IPS DF 6.9 (cell line): ENCODE data around the gene GALNT2.

Experiments
- DNase-seq: peaks from one replicate; pipeline ENCODE4 v3.0.0-alpha.2; 2013; ENCODE audit warnings: low read depth, low spot score
- H3K27ac ChIP-seq: one replicate; pipeline ENCODE4 v1.5.1; 2013; ENCODE audit warnings: low read length, control low read depth
- H3K27me3 ChIP-seq: 2 replicates; pipeline ENCODE4 v1.6.1; 2013; ENCODE audit warnings: mild to moderate bottlenecking, low read length; ENCODE audit not compliant: control insufficient read depth, insufficient read depth
- H3K36me3 ChIP-seq: 2 replicates; pipeline ENCODE4 v1.6.1; 2013; ENCODE audit warnings: low read length; ENCODE audit not compliant: control insufficient read depth, insufficient read depth
- H3K4me1 ChIP-seq: 2 replicates; pipeline ENCODE4 v1.6.1; 2013; ENCODE audit warnings: low read length; ENCODE audit not compliant: control insufficient read depth, insufficient read depth
- H3K4me3 ChIP-seq: 2 replicates; pipeline ENCODE4 v1.5.1; 2013; ENCODE audit warnings: mild to moderate bottlenecking, low read length
- H3K9me3 ChIP-seq: 2 replicates; pipeline ENCODE4 v1.6.1; 2013; ENCODE audit warnings: low read length, inconsistent platforms; ENCODE audit not compliant: control insufficient read depth, insufficient read depth
- WGBS: extraction: QIAGEN DNeasy Blood & Tissue Kit; methylation state at CpG from one replicate; pipeline ENCODE4 v1.1.7; 2013; ENCODE audit warnings: mixed read lengths, missing lambda C conversion rate; ENCODE audit not compliant: insufficient read length, insufficient coverage; 5-methylcytosine and 5-hydroxymethylcytosine counted together

GALNT2 gene

DNA sequence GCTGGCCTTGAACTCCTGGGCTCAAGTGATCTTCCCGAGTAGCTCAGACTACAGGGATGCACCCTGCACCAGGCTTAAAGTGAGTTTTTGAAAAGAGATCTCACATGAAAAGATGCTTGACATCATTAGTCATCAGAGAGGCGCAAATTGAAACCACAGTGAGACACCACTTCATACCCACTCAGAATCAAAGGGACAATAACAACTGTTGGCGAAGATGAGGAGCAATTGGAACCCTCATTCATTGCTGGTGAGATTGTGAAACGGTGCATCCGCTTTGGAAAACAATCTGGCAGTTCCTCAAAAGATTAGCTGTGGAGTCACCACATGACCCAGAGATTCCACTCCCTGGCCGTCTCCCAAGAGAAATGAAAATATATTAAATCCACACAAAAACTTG, 236.8 kb downstream of the GALNT2 start:
- H3K27me3 ChIP-seq: no peaks in the 10 kb centered on the region
- DNase-seq: no peak
- H3K36me3 ChIP-seq: no peaks in the 10 kb centered on the region
- H3K4me1 ChIP-seq: no peaks in the 10 kb centered on the region
- H3K9me3 ChIP-seq: no peaks in the 10 kb centered on the region
- H3K4me3 ChIP-seq: no peak overlapping the region
- no peak overlapping the region for H3K27ac ChIP-seq
- no CpG with 5 or more reads among the region's 6 CpGs for WGBS

- DNase-seq: no peak
- no CpG with 5 or more reads among the region's 4 CpGs for WGBS
These were observed 239.1 kb downstream of the GALNT2 start for GRCh38 chr1:230306169-230306568.

DNA sequence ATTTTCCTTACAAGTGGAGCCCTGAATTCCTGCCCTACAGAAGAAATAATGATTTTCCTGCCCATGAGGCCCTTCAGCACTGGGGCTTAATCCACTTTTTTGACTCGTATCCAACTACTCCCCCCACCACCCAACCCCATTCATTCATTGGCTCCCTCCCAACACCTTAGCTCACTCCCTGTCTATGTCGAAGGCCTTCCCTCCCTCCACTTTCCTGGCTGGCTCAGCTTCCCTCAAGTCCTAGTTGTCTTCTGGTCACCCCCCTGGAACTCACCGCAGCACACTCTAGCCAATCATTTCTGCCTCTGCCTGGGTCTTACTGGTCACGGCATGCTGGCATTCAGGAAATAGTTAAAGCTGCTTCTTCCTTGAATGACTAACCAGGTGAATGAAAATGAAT, 240.2 kb downstream of the GALNT2 start:
- Histone ChIP-seq H3K4me3 (no peak overlapping the region), H3K27me3 (no peaks in the 10 kb centered on the region), H3K9me3 (no peaks in the 10 kb centered on the region), H3K27ac (no peak overlapping the region), H3K36me3 (no peaks in the 10 kb centered on the region), H3K4me1 (peaks cover 1% of the 10 kb centered on the region; the same call in 1 of the 2 replicates)
- WGBS: no CpG with 5 or more reads among the region's 4 CpGs
- DNase-seq: no peak

More at GRCh38 chr1:230306169-230306568, 239.1 kb downstream of the GALNT2 start:
- Histone ChIP-seq H3K9me3 (no peaks in the 10 kb centered on the region), H3K27me3 (no peaks in the 10 kb centered on the region), H3K4me1 (peaks cover 1% of the 10 kb centered on the region; the same call in 1 of the 2 replicates), H3K27ac (no peak overlapping the region), H3K4me3 (no peak overlapping the region), H3K36me3 (no peaks in the 10 kb centered on the region)

DNA sequence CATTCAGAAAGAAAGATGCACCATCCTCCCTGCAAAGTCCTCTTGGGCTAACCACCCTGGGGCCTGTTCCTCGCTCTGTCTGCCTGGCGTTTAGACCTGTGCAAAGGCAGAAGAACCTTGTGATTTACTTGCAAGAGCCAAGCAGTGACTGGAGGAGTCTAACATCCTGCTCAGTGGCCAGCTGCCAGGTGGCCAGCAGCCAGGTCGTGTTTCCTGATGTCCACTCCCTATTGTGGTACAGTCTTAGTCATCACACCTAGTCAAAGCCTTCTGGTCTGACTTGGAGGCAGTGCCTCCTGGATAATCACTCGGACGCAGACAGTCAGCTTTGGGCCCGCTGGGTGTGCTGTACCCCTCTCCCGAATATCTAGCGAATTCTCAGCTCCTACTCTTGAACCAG, 241.0 kb downstream of the GALNT2 start:
- DNase-seq: no peak
- Histone ChIP-seq H3K27me3 (no peaks in the 10 kb centered on the region), H3K4me1 (peaks cover 1% of the 10 kb centered on the region; the same call in 1 of the 2 replicates), H3K4me3 (no peak overlapping the region), H3K9me3 (no peaks in the 10 kb centered on the region), H3K36me3 (no peaks in the 10 kb centered on the region), H3K27ac (no peak overlapping the region)
- WGBS: no CpG with 5 or more reads among the region's 8 CpGs

GRCh38 chr1:230308821-230309220, 241.8 kb downstream of the GALNT2 start:
- no CpG with 5 or more reads among the region's 17 CpGs for WGBS
- no peaks in the 10 kb centered on the region for H3K9me3 ChIP-seq
- DNase-seq: no peak
- no peak overlapping the region for H3K27ac ChIP-seq
- H3K4me3 ChIP-seq: no peak overlapping the region
- H3K4me1 ChIP-seq: peaks cover 1% of the 10 kb centered on the region; the same call in 1 of the 2 replicates
- no peaks in the 10 kb centered on the region for H3K36me3 ChIP-seq
- H3K27me3 ChIP-seq: no peaks in the 10 kb centered on the region

- WGBS: no CpG with 5 or more reads among the region's 15 CpGs
- Histone ChIP-seq H3K4me1 (peaks cover 1% of the 10 kb centered on the region; the same call in 1 of the 2 replicates), H3K27me3 (no peaks in the 10 kb centered on the region), H3K36me3 (no peaks in the 10 kb centered on the region), H3K27ac (no peak overlapping the region), H3K9me3 (no peaks in the 10 kb centered on the region), H3K4me3 (no peak overlapping the region)
- no peak for DNase-seq
These were observed 242.7 kb downstream of the GALNT2 start for GRCh38 chr1:230309646-230310177.

DNA sequence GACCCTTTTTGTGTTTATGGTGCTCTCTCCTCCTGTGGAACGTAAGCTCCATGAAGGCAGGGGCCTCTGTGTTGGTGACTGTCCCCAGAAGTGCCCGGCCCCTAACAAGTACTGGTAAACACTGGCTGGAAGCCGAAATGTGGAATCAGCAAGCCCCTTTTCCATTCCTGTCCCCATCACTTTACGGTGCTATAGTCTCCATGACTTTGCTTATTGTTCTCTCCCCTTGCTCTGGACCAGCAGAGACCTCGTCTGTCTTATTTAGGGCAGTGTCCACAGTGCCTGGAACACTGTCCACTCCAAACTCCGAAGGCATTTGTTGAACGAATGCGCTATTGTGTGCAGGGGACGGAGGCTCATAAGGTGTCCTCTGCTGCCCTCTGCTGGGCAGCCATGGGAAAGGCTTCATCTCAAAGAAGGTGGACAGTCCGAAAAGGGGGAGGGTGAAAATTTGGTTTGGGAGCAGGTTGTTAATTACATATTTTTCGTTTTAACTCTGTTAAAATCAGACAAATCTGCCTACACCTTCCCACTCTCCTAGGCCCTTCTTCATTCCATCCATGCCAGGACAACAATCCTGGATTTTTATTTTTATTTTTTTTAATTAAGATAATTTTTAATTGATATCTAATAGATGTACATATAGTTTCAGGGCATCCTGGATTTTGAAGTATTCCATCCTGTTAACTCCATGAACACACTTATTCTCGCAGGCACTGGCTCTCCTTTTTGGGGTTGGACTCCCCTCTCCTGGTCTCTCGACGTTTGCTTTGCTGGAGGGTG, 243.5 kb downstream of the GALNT2 start:
- Histone ChIP-seq H3K4me3 (peak overlapping the region; percentile 18; the same call in 1 of the 2 replicates), H3K27ac (no peak overlapping the region), H3K36me3 (no peaks in the 10 kb centered on the region), H3K4me1 (peaks cover 1% of the 10 kb centered on the region; the same call in 1 of the 2 replicates), H3K9me3 (no peaks in the 10 kb centered on the region), H3K27me3 (no peaks in the 10 kb centered on the region)
- DNase-seq: peak; percentile 67
- no CpG with 5 or more reads among the region's 14 CpGs for WGBS

DNA sequence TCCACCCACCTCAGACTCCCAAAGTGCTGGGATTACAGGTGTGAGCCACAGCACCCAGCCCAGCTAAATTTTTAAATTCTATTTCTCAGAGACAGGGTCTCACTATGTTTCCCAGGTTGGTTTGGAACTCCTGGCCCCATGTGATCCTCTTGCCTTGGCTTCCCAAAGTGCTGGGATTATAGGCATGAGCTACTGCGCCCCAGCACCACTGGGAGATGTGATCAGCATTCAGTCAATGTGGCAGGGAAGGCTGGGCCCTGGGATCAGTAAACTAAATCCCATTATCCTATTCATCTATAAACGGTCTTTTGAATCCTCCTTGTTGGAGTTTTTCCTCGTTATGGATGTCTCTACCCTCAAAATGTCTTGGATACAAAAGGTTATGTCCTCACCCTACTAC, 245.6 kb downstream of the GALNT2 start:
- no peak overlapping the region for H3K4me3 ChIP-seq
- H3K36me3 ChIP-seq: no peaks in the 10 kb centered on the region
- H3K27ac ChIP-seq: no peak overlapping the region
- no peaks in the 10 kb centered on the region for H3K9me3 ChIP-seq
- peaks cover 3% of the 10 kb centered on the region; the same call in 1 of the 2 replicates for H3K4me1 ChIP-seq
- DNase-seq: no peak
- no peaks in the 10 kb centered on the region for H3K27me3 ChIP-seq
- no CpG with 5 or more reads among the region's 3 CpGs for WGBS

GRCh38 chr1:230313453-230314141, 246.6 kb downstream of the GALNT2 start:
- Histone ChIP-seq H3K9me3 (no peaks in the 10 kb centered on the region), H3K36me3 (no peaks in the 10 kb centered on the region), H3K27ac (no peak overlapping the region), H3K4me3 (no peak overlapping the region), H3K4me1 (peaks cover 3% of the 10 kb centered on the region; the same call in 1 of the 2 replicates), H3K27me3 (no peaks in the 10 kb centered on the region)
- no peak for DNase-seq
- 100% methylated on average over 1 of the region's 12 CpGs for WGBS

DNA sequence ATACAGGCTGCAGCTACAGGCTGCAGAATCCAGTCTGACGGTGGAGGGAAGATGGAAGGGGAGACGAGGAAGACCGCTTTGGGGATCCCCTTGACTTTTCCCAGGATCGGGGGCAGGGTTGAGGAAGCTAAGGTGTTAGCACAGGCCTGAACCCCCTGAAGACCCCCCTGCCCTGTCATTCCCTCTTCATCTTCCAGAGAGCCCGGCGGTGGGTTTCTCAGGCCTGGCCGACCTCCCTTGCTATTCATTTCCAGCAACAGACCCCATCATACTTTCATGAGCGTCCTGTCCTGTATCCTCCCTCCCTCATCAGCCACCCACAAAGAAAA, 247.1 kb downstream of the GALNT2 start:
- Histone ChIP-seq H3K27me3 (no peaks in the 10 kb centered on the region), H3K27ac (no peak overlapping the region), H3K9me3 (no peaks in the 10 kb centered on the region), H3K4me1 (peaks cover 3% of the 10 kb centered on the region; the same call in 1 of the 2 replicates), H3K4me3 (no peak overlapping the region), H3K36me3 (no peaks in the 10 kb centered on the region)
- WGBS: no CpG with 5 or more reads among the region's 8 CpGs
- no peak for DNase-seq
